K562 (cell line): ENCODE results near the gene PIK3R6. TPM values are rescaled to one million over a fixed set of nuclear protein-coding genes. Genes with fewer than 3 reads are reported as not detected.

Experiments
- ATAC-seq: fragments of 200-7000 bp; cut with Tn5 transposase; 3 replicates; pipeline ENCODE4 v1.9.1; 2020; ENCODE audit warnings: moderate library complexity
- BruUV-seq: library from RNA; stranded (reverse); fragments of 400-500 nt; replicated peaks from 2 replicates; lab custom pipeline; 2021; lab: Mats Ljungman, UMichigan
- CTCF ChIA-PET: fragments of 300-600 bp; formaldehyde crosslinking; extraction: SDS; loops from one replicate; lab custom pipeline; 2021; ENCODE audit warnings: low intra/inter-chr PET ratio; lab: Yijun Ruan, JAX
- POLR2A ChIA-PET: fragments of 300-600, 350-650 bp; sonication (Branson Sonifier 250); formaldehyde crosslinking; extraction: SDS; loops from one replicate; lab custom pipeline; 2021; ENCODE audit warnings: antibody characterized with exemption, inconsistent platforms; lab: Yijun Ruan, JAX
- DNase-seq, 4 experiments: peaks; one replicate each; pipeline versions ENCODE4 v3.0.0 to v3.0.0-alpha.2; 2011 to 2018; ENCODE audit warnings: low spot score in 3 of 4, mixed read lengths in 3 of 4; ENCODE audit errors: extremely low read depth in 1 of 4
- FAIRE-seq: peaks from 2 replicates; lab custom pipeline; 2011; peaks lifted over from hg19 to GRCh38; lab: Jason Lieb, UNC
- H2AFZ ChIP-seq: 2 replicates; pipeline ENCODE4 v1.6.0; 2011; ENCODE audit warnings: low read depth, low read length, control low read depth, inconsistent platforms
- H3K27ac ChIP-seq: fragments of 200-600 bp; 3 replicates; pipeline ENCODE4 v1.8.0; 2011; ENCODE audit warnings: low read depth, mild to moderate bottlenecking, control low read depth, inconsistent platforms, low read length, moderate library complexity, mixed read lengths; ENCODE audit errors: extremely low read depth
- H3K27me3 ChIP-seq, 2 experiments: fragments of 300-600 bp in 1 of 2; 2 replicates in 1 of 2; 3 replicates in 1 of 2; pipeline versions ENCODE4 v1.6.0 to v1.8.0; 2011; ENCODE audit warnings: inconsistent platforms in 2 of 2, low read length in 2 of 2, mild to moderate bottlenecking in 1 of 2, mixed read lengths in 1 of 2, moderate library complexity in 1 of 2; ENCODE audit not compliant: control insufficient read depth in 2 of 2, insufficient read depth in 2 of 2
- H3K36me3 ChIP-seq: fragments of 300-600 bp; 3 replicates; pipeline ENCODE4 v1.8.0; 2011; ENCODE audit warnings: mild to moderate bottlenecking, low read length, inconsistent platforms; ENCODE audit not compliant: control insufficient read depth, insufficient read depth
- H3K4me1 ChIP-seq, 2 experiments: fragments of 200-600 bp in 1 of 2; replicated peaks in 1 of 2; 2 replicates in 1 of 2; 3 replicates in 1 of 2; pipeline versions ENCODE4 v1.5.1 to v1.8.0; 2011; ENCODE audit warnings: inconsistent platforms in 2 of 2, low read length in 2 of 2, mild to moderate bottlenecking in 1 of 2, mixed read lengths in 1 of 2, moderate library complexity in 1 of 2; ENCODE audit not compliant: control insufficient read depth in 2 of 2, insufficient read depth in 2 of 2
- H3K4me2 ChIP-seq: 2 replicates; pipeline ENCODE4 v1.6.1; 2011; ENCODE audit warnings: low read length, control low read depth, inconsistent platforms, mixed read lengths; ENCODE audit not compliant: insufficient read depth
- H3K4me3 ChIP-seq: fragments of 200-600 bp; sonication (generic), shearing (Covaris generic); 2 replicates; pipeline ENCODE4 v1.5.1; 2016; ENCODE audit warnings: control low read depth, inconsistent platforms
- H3K79me2 ChIP-seq: fragments of 200-600 bp; 3 replicates; pipeline ENCODE4 v1.8.0; 2011; ENCODE audit warnings: low read length, inconsistent platforms; ENCODE audit not compliant: control insufficient read depth, insufficient read depth
- H3K9ac ChIP-seq, 2 experiments: 2 replicates each; pipeline versions ENCODE4 v1.6.0 to v1.6.1; 2011; ENCODE audit warnings: low read depth in 2 of 2, low read length in 2 of 2, control low read depth in 1 of 2, inconsistent platforms in 1 of 2, mild to moderate bottlenecking in 1 of 2, mixed read lengths in 1 of 2; ENCODE audit not compliant: insufficient read depth in 1 of 2
- H3K9me1 ChIP-seq: one replicate; pipeline ENCODE4 v1.6.0; 2011; ENCODE audit warnings: inconsistent platforms, mild to moderate bottlenecking, low read length, moderate library complexity; ENCODE audit not compliant: control insufficient read depth, insufficient read depth
- H3K9me3 ChIP-seq: replicated peaks from 2 replicates; pipeline ENCODE4 v1.5.1; 2011; ENCODE audit warnings: low read depth, low read length, inconsistent platforms; ENCODE audit not compliant: control insufficient read depth, insufficient read depth
- H4K20me1 ChIP-seq: replicated peaks from 2 replicates; pipeline ENCODE4 v1.6.1; 2011; ENCODE audit warnings: low read length, inconsistent platforms, mixed read lengths; ENCODE audit not compliant: control insufficient read depth, insufficient read depth
- CBX8 ChIP-seq: fragments of 200-600 bp; sonication (generic); IDR thresholded peaks from 2 replicates; pipeline ENCODE4 v1.6.1; 2012; ENCODE audit warnings: borderline replicate concordance, mixed run types, low read depth, mild to moderate bottlenecking, moderate library complexity, mixed read lengths, low read length, control low read depth, inconsistent platforms; ENCODE audit not compliant: poor library complexity, severe bottlenecking; ENCODE audit errors: extremely low read depth
- CTBP1 ChIP-seq: fragments of 450-650 bp; IDR thresholded peaks from 2 replicates; pipeline ENCODE4 v1.6.1; 2016; ENCODE audit warnings: borderline replicate concordance
- GABPA ChIP-seq: fragments of 200-800 bp; sonication (Bioruptor generic); conservative IDR thresholded peaks from 2 replicates; pipeline ENCODE4 v1.6.1; 2016; ENCODE audit warnings: low read depth, missing genetic modification characterization, missing compliant biosample characterization
- PKNOX1 ChIP-seq: fragments of 450-650 bp; IDR thresholded peaks from 2 replicates; pipeline ENCODE4 v1.6.1; 2016
- POLR2A ChIP-seq: fragments of 450-650 bp; conservative IDR thresholded peaks from 2 replicates; pipeline ENCODE4 v1.6.1; 2016
- RAD21 ChIP-seq, 2 experiments: fragments of 250-450 bp in 1 of 2; fragments of 450-650 bp in 1 of 2; sonication (Bioruptor Pico) in 1 of 2; formaldehyde crosslinking in 1 of 2; IDR thresholded peaks in 1 of 2; conservative IDR thresholded peaks in 1 of 2; 2 replicates each; pipeline versions ENCODE4 v1.4.0 to v1.8.0; 2020 to 2022; ENCODE audit warnings: mild to moderate bottlenecking in 2 of 2, moderate library complexity in 1 of 2
- RBM14 ChIP-seq: fragments of 200-400 bp; formaldehyde crosslinking; IDR thresholded peaks from 2 replicates; pipeline ENCODE4 v1.6.1; 2018; ENCODE audit warnings: low read depth, mild to moderate bottlenecking, low read length, moderate library complexity, borderline replicate concordance; ENCODE audit not compliant: insufficient read depth
- SAP30 ChIP-seq: fragments of 200-600 bp; sonication (generic); IDR thresholded peaks from 2 replicates; pipeline ENCODE4 v1.6.1; 2012; ENCODE audit warnings: borderline replicate concordance, low read depth, mild to moderate bottlenecking, moderate library complexity, low read length, control low read depth, inconsistent platforms; ENCODE audit not compliant: insufficient read depth, poor library complexity, severe bottlenecking
- THRB ChIP-seq: fragments of 450-650 bp; formaldehyde crosslinking; conservative IDR thresholded peaks from 2 replicates; pipeline ENCODE4 v1.4.0; 2022; ENCODE audit warnings: mild to moderate bottlenecking, missing genetic modification characterization
- YY1 ChIP-seq, 3 experiments: IDR thresholded peaks; 2 replicates each; pipeline ENCODE4 v1.6.1; 2011; ENCODE audit warnings: low read length in 2 of 3, mild to moderate bottlenecking in 2 of 3, moderate library complexity in 2 of 3, borderline replicate concordance in 1 of 3, control low read depth in 1 of 3, low read depth in 1 of 3; ENCODE audit not compliant: insufficient read depth in 3 of 3, insufficient replicate concordance in 2 of 3, control insufficient read depth in 1 of 3, insufficient read length in 1 of 3; ENCODE audit errors: extremely low read depth in 1 of 3
- ZNF592 ChIP-seq: fragments of 450-650 bp; IDR thresholded peaks from 2 replicates; pipeline ENCODE4 v1.6.1; 2017; ENCODE audit warnings: antibody characterized with exemption, mild to moderate bottlenecking
- WGBS: fragments of 100-300 bp; shearing (Covaris generic); methylation state at CpG from one replicate; pipeline ENCODE4 v1.1.6; 2016; ENCODE audit warnings: low coverage, mixed read lengths; ENCODE audit not compliant: insufficient coverage; ENCODE audit errors: missing lambda C conversion rate; 5-methylcytosine and 5-hydroxymethylcytosine counted together
- in situ Hi-C: fragments of 300-500 bp; cut with MboI; formaldehyde crosslinking; loops from 4 replicates; pipeline ENCODE4 v1.15.0; 2018; ENCODE audit warnings: inconsistent platforms, mixed read lengths
- intact Hi-C: fragments of 100-400 bp; cut with micrococcal nuclease; formaldehyde crosslinking; loops from 2 replicates; pipeline ENCODE4 v1.14.2; 2022
- polyA plus RNA-seq, 8 experiments: library from polyadenylated mRNA; depleted of rRNA in 4 of 8; stranded (reverse) in 5 of 8; unstranded in 3 of 8; fragments of >200 nt; fragmentation: Nextera tagmentation in 2 of 8; fragmentation: Illumina TruSeq in 1 of 8; extraction: Ambion mirVana in 2 of 8; extraction: Trizol in 1 of 8; gene quantifications; 2 replicates each; pipeline versions ENCODE4 v1.2.1 to v1.2.3, GENCODE V29; 2011 to 2014; ENCODE audit warnings: inconsistent platforms in 1 of 8, missing spikeins in 1 of 8
- total RNA-seq, 7 experiments: library from RNA; depleted of rRNA in 6 of 7; stranded (reverse); fragments of >200 nt in 6 of 7; fragmentation: Illumina TruSeq in 2 of 7; extraction: Trizol in 2 of 7; gene quantifications; 2 replicates each; pipeline versions ENCODE4 v1.2.1 to v1.2.3, GENCODE V29; 2011 to 2021; ENCODE audit warnings: low replicate concordance in 1 of 7

PIK3R6 gene
- total and polyA plus RNA-seq, 9 of the 15 experiments (the other 6 are each of a cell fraction or from before 2014, with no cell fraction given) = 0.04 TPM; not detected in 8

DNA sequence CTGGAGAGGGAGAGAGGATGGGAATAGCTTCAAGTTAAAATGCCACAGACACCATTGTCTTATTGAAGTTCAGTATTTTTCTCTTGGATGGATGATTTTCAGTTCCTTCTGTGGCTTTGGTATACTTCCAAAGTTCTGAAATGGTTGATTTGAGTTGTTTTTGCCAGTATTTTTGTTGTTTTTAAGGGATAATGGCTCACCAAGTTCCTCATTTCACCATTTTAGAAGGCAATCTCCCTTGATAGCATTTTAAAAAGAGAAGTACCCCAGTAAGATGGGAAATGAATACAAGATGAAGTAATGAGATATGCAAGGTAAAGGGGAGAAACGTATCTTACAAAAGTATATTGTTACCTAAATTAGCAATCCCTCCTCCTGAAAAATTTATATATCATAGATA, 90.6 kb downstream of the PIK3R6 start:
- Histone ChIP-seq H3K9ac (no peak overlapping the region), H4K20me1 (no peaks in the 10 kb centered on the region), H3K4me1 (no peaks in the 10 kb centered on the region), H3K4me3 (no peak overlapping the region), H3K36me3 (no peaks in the 10 kb centered on the region), H3K27me3 (0 out of 5 replicates have a peak, but pooled peaks cover 0 to 2% of the 10 kb centered on the region in 2 experiments), H3K79me2 (no peaks in the 10 kb centered on the region), H3K27ac (no peak overlapping the region), H2AFZ (no peak overlapping the region), H3K9me1 (no peaks in the 10 kb centered on the region), H3K4me2 (no peak overlapping the region), H3K9me3 (no peaks in the 10 kb centered on the region)
- in situ Hi-C loops = loop anchor here (25.0 kb wide), 1 partner anchor 715 kb away; no protein-coding TSS in a partner anchor
- ChIA-PET POLR2A (no interaction called here), CTCF (no interaction called here)
- ATAC-seq = no peak
- DNase-seq = no peak
- 0% methylated on average over 1 of the region's 1 CpG for WGBS
- intact Hi-C loops = no loop called here
- no TSS peak for BruUV-seq
- no peak for FAIRE-seq
- TF ChIP-seq THRB (CRISPR knock-in tag) (no peak), RBM14 (no peak), SAP30 (no peak), CBX8 (no peak), ZNF592 (no peak), PKNOX1 (no peak), YY1 (IDR thresholded peaks at IDR 0.05; ENCODE audit: borderline replicate concordance in 1 of 3, control insufficient read depth in 1 of 3, extremely low read depth in 1 of 3, insufficient read depth in 3 of 3, insufficient read length in 1 of 3, insufficient replicate concordance in 2 of 3, low read depth in 1 of 3, low read length in 2 of 3) (no peak), GABPA (tag) (no peak), CTBP1 (no peak), POLR2A (no peak), RAD21 (CRISPR knock-in tag; conservative IDR thresholded peaks at IDR 0.05 in 1 of 2, IDR thresholded peaks at IDR 0.05 in 1 of 2) (no peak)
